DND-41 (cell line): ENCODE results near the gene CLIC1.

Experiments used
- EZH2 ChIP-seq: IDR thresholded peaks from 3 replicates; pipeline ENCODE4 v1.6.1; 2012; ENCODE audit warnings: borderline replicate concordance, low read depth, mild to moderate bottlenecking, moderate library complexity, low read length, inconsistent platforms; ENCODE audit not compliant: severe bottlenecking
- TF ChIP-seq, protein P1 (sequence below): IDR thresholded peaks from 2 replicates; pipeline ENCODE4 v1.5.1; 2012; ENCODE audit warnings: borderline replicate concordance, low read length, moderate library complexity, mild to moderate bottlenecking; ENCODE audit not compliant: poor library complexity, severe bottlenecking; ENCODE audit errors: extremely low read depth

DNA sequence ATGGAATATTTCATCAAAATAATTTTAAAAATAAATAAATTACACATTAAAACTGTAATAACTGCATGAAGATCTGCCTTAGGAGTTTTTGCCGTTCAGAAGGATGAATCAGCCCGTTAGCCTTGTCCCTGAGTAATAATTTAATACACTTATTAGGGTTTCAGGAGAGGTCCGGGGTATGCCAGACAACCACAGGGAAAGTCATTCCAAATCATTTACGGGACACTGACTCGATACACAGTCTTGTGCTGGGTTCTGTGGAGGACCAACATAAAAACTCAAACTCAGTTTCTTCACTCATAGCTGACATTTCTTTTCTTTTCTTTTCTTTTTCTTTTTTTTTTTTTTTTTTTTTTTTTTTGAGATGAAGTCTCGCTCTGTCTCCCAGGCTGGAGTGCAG, 30.4 kb downstream of the CLIC1 start:
- TF ChIP-seq, protein P1, sequence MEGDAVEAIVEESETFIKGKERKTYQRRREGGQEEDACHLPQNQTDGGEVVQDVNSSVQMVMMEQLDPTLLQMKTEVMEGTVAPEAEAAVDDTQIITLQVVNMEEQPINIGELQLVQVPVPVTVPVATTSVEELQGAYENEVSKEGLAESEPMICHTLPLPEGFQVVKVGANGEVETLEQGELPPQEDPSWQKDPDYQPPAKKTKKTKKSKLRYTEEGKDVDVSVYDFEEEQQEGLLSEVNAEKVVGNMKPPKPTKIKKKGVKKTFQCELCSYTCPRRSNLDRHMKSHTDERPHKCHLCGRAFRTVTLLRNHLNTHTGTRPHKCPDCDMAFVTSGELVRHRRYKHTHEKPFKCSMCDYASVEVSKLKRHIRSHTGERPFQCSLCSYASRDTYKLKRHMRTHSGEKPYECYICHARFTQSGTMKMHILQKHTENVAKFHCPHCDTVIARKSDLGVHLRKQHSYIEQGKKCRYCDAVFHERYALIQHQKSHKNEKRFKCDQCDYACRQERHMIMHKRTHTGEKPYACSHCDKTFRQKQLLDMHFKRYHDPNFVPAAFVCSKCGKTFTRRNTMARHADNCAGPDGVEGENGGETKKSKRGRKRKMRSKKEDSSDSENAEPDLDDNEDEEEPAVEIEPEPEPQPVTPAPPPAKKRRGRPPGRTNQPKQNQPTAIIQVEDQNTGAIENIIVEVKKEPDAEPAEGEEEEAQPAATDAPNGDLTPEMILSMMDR, result no peak
- TF ChIP-seq EZH2, result no peak
